GM23338 (cell line): Measurements from ENCODE around the gene CD4. TPM values are rescaled to one million over a fixed set of nuclear protein-coding genes. Genes with fewer than 3 reads are reported as not detected.

Experiments used
- ATAC-seq: fragments of 200-7000 bp; cut with Tn5 transposase; 3 replicates; pipeline ENCODE4 v1.9.1; 2020
- DNase-seq: peaks from one replicate; pipeline ENCODE4 v3.0.0-alpha.2; 2015; ENCODE audit warnings: low spot score
- H2AFZ ChIP-seq: fragments of 200-600 bp; sonication (generic); 2 replicates; pipeline ENCODE4 v1.8.0; 2016; ENCODE audit warnings: antibody characterized with exemption, mild to moderate bottlenecking, moderate library complexity
- H3F3A ChIP-seq: fragments of 200-600 bp; sonication (generic); replicated peaks from 2 replicates; pipeline ENCODE4 v1.8.0; 2017; ENCODE audit warnings: antibody characterized with exemption, mixed run types, low read depth
- H3K27ac ChIP-seq: fragments of 200-600 bp; sonication (generic); 2 replicates; pipeline ENCODE4 v1.6.1; 2016; ENCODE audit warnings: low read depth
- H3K27me3 ChIP-seq: fragments of 200-600 bp; sonication (generic); 2 replicates; pipeline ENCODE4 v1.8.0; 2016; ENCODE audit warnings: mild to moderate bottlenecking, mixed run types, moderate library complexity; ENCODE audit not compliant: insufficient read depth
- H3K36me3 ChIP-seq: fragments of 200-600 bp; sonication (generic); 2 replicates; pipeline ENCODE4 v1.8.0; 2016; ENCODE audit warnings: mild to moderate bottlenecking; ENCODE audit not compliant: insufficient read depth
- H3K4me1 ChIP-seq: fragments of 200-600 bp; sonication (generic); 2 replicates; pipeline ENCODE4 v1.8.0; 2016; ENCODE audit warnings: mild to moderate bottlenecking, moderate library complexity; ENCODE audit not compliant: insufficient read depth
- H3K4me2 ChIP-seq: fragments of 200-600 bp; sonication (generic); 2 replicates; pipeline ENCODE4 v1.7.1; 2017; ENCODE audit warnings: mixed run types
- H3K4me3 ChIP-seq: fragments of 200-600 bp; sonication (generic); 2 replicates; pipeline ENCODE4 v1.6.1; 2016; ENCODE audit warnings: mixed run types
- H3K79me2 ChIP-seq: fragments of 200-600 bp; sonication (generic); replicated peaks from 2 replicates; pipeline ENCODE4 v1.8.0; 2017; ENCODE audit warnings: mild to moderate bottlenecking; ENCODE audit not compliant: insufficient read depth
- H3K9me2 ChIP-seq: fragments of 200-600 bp; sonication (generic); 2 replicates; pipeline ENCODE4 v1.8.0; 2017; ENCODE audit not compliant: insufficient read depth
- H4K20me1 ChIP-seq: fragments of 200-600 bp; sonication (generic); replicated peaks from 2 replicates; pipeline ENCODE4 v1.8.0; 2017; ENCODE audit warnings: mild to moderate bottlenecking; ENCODE audit not compliant: insufficient read depth
- H3K27ac Mint-ChIP-seq: 2 replicates; pipeline ENCODE4 v1.8.0; 2020; ENCODE audit warnings: inconsistent platforms, mild to moderate bottlenecking, moderate library complexity, mixed read lengths
- H3K27me3 Mint-ChIP-seq: 3 replicates; pipeline ENCODE4 v1.8.0; 2022; ENCODE audit warnings: low read depth, mild to moderate bottlenecking, moderate library complexity, mixed read lengths, inconsistent platforms; ENCODE audit not compliant: insufficient read depth, poor library complexity
- H3K36me3 Mint-ChIP-seq: 3 replicates; pipeline ENCODE4 v1.8.0; 2021; ENCODE audit warnings: low read depth, mild to moderate bottlenecking, inconsistent platforms, moderate library complexity, mixed read lengths
- H3K4me1 Mint-ChIP-seq: 3 replicates; pipeline ENCODE4 v1.8.0; 2020; ENCODE audit warnings: mild to moderate bottlenecking, inconsistent platforms, mixed read lengths
- H3K4me3 Mint-ChIP-seq: 3 replicates; pipeline ENCODE4 v1.8.0; 2021; ENCODE audit warnings: moderate library complexity, mild to moderate bottlenecking, inconsistent platforms, mixed read lengths
- H3K9me3 Mint-ChIP-seq: 3 replicates; pipeline ENCODE4 v1.8.0; 2020; ENCODE audit warnings: moderate library complexity, mild to moderate bottlenecking, inconsistent platforms, mixed read lengths
- CTCF ChIP-seq, 2 experiments: fragments of 200-600 bp in 1 of 2; sonication (generic) in 1 of 2; conservative IDR thresholded peaks; 2 replicates each; pipeline versions ENCODE4 v1.5.1 to v1.6.1; 2016 to 2017; ENCODE audit warnings: antibody characterized with exemption in 2 of 2, low read depth in 2 of 2, mild to moderate bottlenecking in 2 of 2, moderate library complexity in 1 of 2
- ETS1 ChIP-seq: IDR thresholded peaks from 2 replicates; pipeline ENCODE4 v1.6.1; 2016; ENCODE audit warnings: antibody characterized with exemption
- ZNF331 ChIP-seq: fragments of 250-450 bp; sonication (Bioruptor Pico); IDR thresholded peaks from 2 replicates; pipeline ENCODE4 v1.5.0; 2020; ENCODE audit warnings: low read depth, mild to moderate bottlenecking, moderate library complexity
- ZNF462 ChIP-seq: fragments of 250-450 bp; sonication (Bioruptor Pico); IDR thresholded peaks from 2 replicates; pipeline ENCODE4 v1.5.0; 2020; ENCODE audit warnings: mild to moderate bottlenecking, moderate library complexity
- polyA plus RNA-seq: library from polyadenylated mRNA; unstranded; fragments of >200 nt; fragmentation: Nextera tagmentation; extraction: Ambion mirVana; gene quantifications from 2 replicates; pipeline ENCODE4 v1.2.1, GENCODE V29; 2016
- total RNA-seq: library from RNA; depleted of rRNA; stranded (reverse); fragments of >200 nt; shearing (Covaris generic); gene quantifications from 2 replicates; pipeline ENCODE4 v1.2.3, GENCODE V29; 2014

The CD4 gene
- total and polyA plus RNA-seq, 2 experiments from 2014 or later = 1.5 to 2.0 TPM

- no peaks in the 10 kb centered on the region for H3K9me3 Mint-ChIP-seq
- H3K36me3 Mint-ChIP-seq = peaks cover 55% of the 10 kb centered on the region
- H2AFZ ChIP-seq = no peak overlapping the region
- no peak overlapping the region for H3K27ac ChIP-seq
- H3K27me3 Mint-ChIP-seq = peaks cover 31% of the 10 kb centered on the region
- no peak overlapping the region for H3K4me3 ChIP-seq
- peaks cover 19% of the 10 kb centered on the region for H3K4me1 ChIP-seq
- H3K4me1 Mint-ChIP-seq = peaks cover 15% of the 10 kb centered on the region
- H3K27ac Mint-ChIP-seq = no peak overlapping the region
- peak overlapping the region; percentile 95 for H3K4me3 Mint-ChIP-seq
- H4K20me1 ChIP-seq = peaks cover 4% of the 10 kb centered on the region; the same call in 1 of the 2 replicates
- ATAC-seq (no peak), DNase-seq (no peak)
- peaks cover 28% of the 10 kb centered on the region for H3K36me3 ChIP-seq
- no peaks in the 10 kb centered on the region for H3K27me3 ChIP-seq
- peaks cover 14% of the 10 kb centered on the region; the same call in 1 of the 2 replicates for H3F3A ChIP-seq
- H3K79me2 ChIP-seq = peaks cover 29% of the 10 kb centered on the region
- H3K4me2 ChIP-seq = no peak overlapping the region
- TF ChIP-seq CTCF (conservative IDR thresholded peaks at IDR 0.05; ENCODE audit: low read depth in 2 of 2) (no peak), ZNF331 (CRISPR knock-in tag) (no peak), ETS1 (no peak), ZNF462 (CRISPR knock-in tag) (no peak)
- H3K9me2 ChIP-seq = no peaks in the 10 kb centered on the region
Observed at GRCh38 chr12:6849427-6849826, 60.1 kb downstream of the CD4 start.
